Measurements from ENCODE around the gene ITGB1.
"Not testable (repeated sequence)": the region's sequence is repeated elsewhere in the genome, so short reads cannot be mapped to it uniquely, and the experiment has no call there.

GRCh38 chr10:32917817-32918216, 40.2 kb downstream of the ITGB1 start:
- TF ChIP-seq CTCF, POLR2A (IDR thresholded peaks at IDR 0.05): not testable (repeated sequence)
